ENCODE measurements around the gene GABRP. TPM values are rescaled to one million over a fixed set of nuclear protein-coding genes. Genes with fewer than 3 reads are reported as not detected.

Gene GABRP
- polyA plus RNA-seq, 1 donor (not counting 4 experiments of a cell fraction or from before 2014, with no cell fraction given) = 0.18 TPM

- no peaks in the 10 kb centered on the region for H3K9me3 ChIP-seq (ENCODE audit: control insufficient read depth, low read depth, low read length)
- no peak overlapping the region for H3K9ac ChIP-seq (ENCODE audit: control insufficient read depth, extremely low read depth, insufficient read depth, low read length)
- no peaks in the 10 kb centered on the region for H3K36me3 ChIP-seq (ENCODE audit: control insufficient read depth in 2 of 2, extremely low read depth in 1 of 2, insufficient read depth in 2 of 2, low read length in 2 of 2)
- H3K9me1 ChIP-seq (ENCODE audit: control insufficient read depth, extremely low read depth, insufficient read depth, low read length) = no peaks in the 10 kb centered on the region
- H3K4me1 ChIP-seq (ENCODE audit: control insufficient read depth, extremely low read depth, insufficient read depth, low read length) = peaks cover 9% of the 10 kb centered on the region
- no peak overlapping the region for H3K27ac ChIP-seq (ENCODE audit: control insufficient read depth, insufficient read depth, low read length)
- H4K20me1 ChIP-seq (ENCODE audit: control insufficient read depth, extremely low read depth, insufficient read depth, low read length) = no peaks in the 10 kb centered on the region
- no peaks in the 10 kb centered on the region for H3K27me3 ChIP-seq (ENCODE audit: control insufficient read depth, extremely low read depth, insufficient read depth, low read length)
- DNase-seq (ENCODE audit: low read depth, low spot score) = no peak
- H3K79me2 ChIP-seq (ENCODE audit: control insufficient read depth, insufficient read depth, low read length) = no peaks in the 10 kb centered on the region
- no peak for FAIRE-seq
- TF ChIP-seq CTCF (optimal IDR thresholded peaks at IDR 0.05 in 1 of 3, IDR thresholded peaks at IDR 0.05 in 1 of 3, conservative IDR thresholded peaks at IDR 0.05 in 1 of 3; ENCODE audit: extremely low read depth in 1 of 3, insufficient read depth in 2 of 3, low read length in 3 of 3) (no peak), EZH2 (IDR thresholded peaks at IDR 0.05; ENCODE audit: low read length) (no peak)
- dilution Hi-C loops (cut with MboI; ENCODE audit: extremely low pct_ligation_motif_present, low sequenced_read_pairs) = no loop called here
- peak overlapping the region; percentile 27 for H3K4me2 ChIP-seq (ENCODE audit: control insufficient read depth, extremely low read depth, insufficient read depth, low read depth, low read length)
- no peak overlapping the region for H2AFZ ChIP-seq (ENCODE audit: control insufficient read depth, low read length)
- no peak overlapping the region for H3K4me3 ChIP-seq (ENCODE audit: control insufficient read depth in 2 of 3, extremely low read depth in 1 of 3, insufficient read depth in 2 of 3, low read depth in 1 of 3, low read length in 3 of 3)
Measured at GRCh38 chr5:170746075-170746960, 37.2 kb upstream of the GABRP start.

- no peaks in the 10 kb centered on the region for H3K9me1 ChIP-seq (ENCODE audit: control insufficient read depth, extremely low read depth, insufficient read depth, low read length)
- no peak overlapping the region for H3K4me2 ChIP-seq (ENCODE audit: control insufficient read depth, extremely low read depth, insufficient read depth, low read depth, low read length)
- DNase-seq (ENCODE audit: low read depth, low spot score) (no peak), FAIRE-seq (no peak)
- H3K4me3 ChIP-seq (ENCODE audit: control insufficient read depth in 2 of 3, extremely low read depth in 1 of 3, insufficient read depth in 2 of 3, low read depth in 1 of 3, low read length in 3 of 3) = no peak overlapping the region
- no peaks in the 10 kb centered on the region for H3K79me2 ChIP-seq (ENCODE audit: control insufficient read depth, insufficient read depth, low read length)
- peaks cover 9% of the 10 kb centered on the region for H3K4me1 ChIP-seq (ENCODE audit: control insufficient read depth, extremely low read depth, insufficient read depth, low read length)
- dilution Hi-C loops (cut with MboI; ENCODE audit: extremely low pct_ligation_motif_present, low sequenced_read_pairs) = no loop called here
- H3K36me3 ChIP-seq (ENCODE audit: control insufficient read depth in 2 of 2, extremely low read depth in 1 of 2, insufficient read depth in 2 of 2, low read length in 2 of 2) = no peaks in the 10 kb centered on the region
- H3K9me3 ChIP-seq (ENCODE audit: control insufficient read depth, low read depth, low read length) = no peaks in the 10 kb centered on the region
- no peak overlapping the region for H3K9ac ChIP-seq (ENCODE audit: control insufficient read depth, extremely low read depth, insufficient read depth, low read length)
- no peaks in the 10 kb centered on the region for H4K20me1 ChIP-seq (ENCODE audit: control insufficient read depth, extremely low read depth, insufficient read depth, low read length)
- no peak for TF ChIP-seq CTCF (optimal IDR thresholded peaks at IDR 0.05 in 1 of 3, IDR thresholded peaks at IDR 0.05 in 1 of 3, conservative IDR thresholded peaks at IDR 0.05 in 1 of 3; ENCODE audit: extremely low read depth in 1 of 3, insufficient read depth in 2 of 3, low read length in 3 of 3)
- no peak for TF ChIP-seq EZH2 (IDR thresholded peaks at IDR 0.05; ENCODE audit: low read length)
- H2AFZ ChIP-seq (ENCODE audit: control insufficient read depth, low read length) = no peak overlapping the region
- no peaks in the 10 kb centered on the region for H3K27me3 ChIP-seq (ENCODE audit: control insufficient read depth, extremely low read depth, insufficient read depth, low read length)
- no peak overlapping the region for H3K27ac ChIP-seq (ENCODE audit: control insufficient read depth, insufficient read depth, low read length)
Measured at GRCh38 chr5:170746961-170747340, 36.6 kb upstream of the GABRP start.
